Measurements from ENCODE around the gene GUCA2A. TPM values are rescaled to one million over a fixed set of nuclear protein-coding genes. Genes with fewer than 3 reads are reported as not detected.

The GUCA2A gene
- total and polyA plus RNA-seq, 2 of the 8 experiments (the other 6 are each of a cell fraction or from before 2014, with no cell fraction given) = not detected

- no peak for TF ChIP-seq ATF3 (IDR thresholded peaks at IDR 0.05; ENCODE audit: insufficient read depth, low read depth, low read length)
- no peak for TF ChIP-seq KDM1A (IDR thresholded peaks at IDR 0.05; ENCODE audit: borderline replicate concordance, low read length)
- no peak for TF ChIP-seq SP1 (IDR thresholded peaks at IDR 0.05; ENCODE audit: low read depth, low read length)
- Histone ChIP-seq H3K27ac (ENCODE audit: low read depth, low read length) (no peak overlapping the region), H4K5ac (ENCODE audit: insufficient read length, low read depth, low read length) (no peak overlapping the region), H4K91ac (replicated peaks; ENCODE audit: insufficient read length, low read length) (no peak overlapping the region), H4K20me1 (replicated peaks in 1 of 2; ENCODE audit: control insufficient read depth in 1 of 2, insufficient read depth in 2 of 2, low read length in 2 of 2) (no peaks in the 10 kb centered on the region), H3K23ac (ENCODE audit: insufficient read length) (no peak overlapping the region), H3K56ac (replicated peaks; ENCODE audit: insufficient read length, low read depth, low read length) (no peak overlapping the region), H2BK15ac (ENCODE audit: low read length) (no peak overlapping the region), H2AK5ac (ENCODE audit: low read depth, low read length) (no peak overlapping the region), H2BK120ac (replicated peaks; ENCODE audit: low read depth, low read length) (no peak overlapping the region), H3K4me1 (replicated peaks in 1 of 4; ENCODE audit: control insufficient read depth in 3 of 4, insufficient read depth in 4 of 4, low read length in 3 of 4) (peaks cover 0 to 2% (median 0%) of the 10 kb centered on the region in 4 experiments; a peak in 1 of 7 replicates), H3K9ac (replicated peaks in 1 of 4; ENCODE audit: extremely low read depth in 1 of 4, low read depth in 3 of 4, low read length in 3 of 4) (no peak overlapping the region), H3K9me3 (ENCODE audit: insufficient read depth in 2 of 2, low read depth in 1 of 2, low read length in 1 of 2) (no peaks in the 10 kb centered on the region), H3K14ac (ENCODE audit: insufficient read length) (no peak overlapping the region), H3K27me3 (replicated peaks in 1 of 4; ENCODE audit: control insufficient read depth in 3 of 4, extremely low read depth in 1 of 4, insufficient read depth in 3 of 4, low read length in 3 of 4) (no peaks in the 10 kb centered on the region), H2BK12ac (ENCODE audit: low read depth, low read length) (no peak overlapping the region), H2BK20ac (ENCODE audit: low read length) (no peak overlapping the region), H4K8ac (ENCODE audit: extremely low read depth, insufficient read depth, low read length) (no peak overlapping the region), H3K18ac (ENCODE audit: extremely low read depth, low read length) (no peak overlapping the region), H2BK5ac (ENCODE audit: low read depth, low read length) (no peak overlapping the region), H3K4ac (replicated peaks; ENCODE audit: insufficient read length, low read depth, low read length) (no peak overlapping the region), H2AFZ (ENCODE audit: low read length) (no peak overlapping the region), H3K79me1 (ENCODE audit: low read depth, low read length) (no peaks in the 10 kb centered on the region), H3K4me2 (ENCODE audit: insufficient read depth in 1 of 2, low read depth in 2 of 2, low read length in 2 of 2) (no peak overlapping the region), H3K23me2 (ENCODE audit: low read depth, low read length) (peaks cover 3% of the 10 kb centered on the region; the same call in 1 of the 2 replicates), H3K36me3 (ENCODE audit: control insufficient read depth in 2 of 4, insufficient read depth in 4 of 4, low read length in 3 of 4) (no peaks in the 10 kb centered on the region), H3K4me3 (ENCODE audit: extremely low read depth in 1 of 4, insufficient read depth in 2 of 4, low read depth in 3 of 4, low read length in 4 of 4) (no peak overlapping the region), H3K79me2 (ENCODE audit: control insufficient read depth in 1 of 2, insufficient read depth in 2 of 2, low read length in 2 of 2) (no peaks in the 10 kb centered on the region)
- 98% methylated on average over 15 of the region's 16 CpGs; no CpG with 5 or more reads in 1 of the 2 experiments for WGBS, 2 experiments (ENCODE audit: extremely low coverage in 1 of 2, insufficient coverage in 1 of 2, insufficient read length in 1 of 2, insufficient replicate concordance in 2 of 2, low coverage in 1 of 2, low lambda C conversion rate in 2 of 2, missing lambda C conversion rate in 1 of 2)
- DNase-seq (ENCODE audit: low read depth in 1 of 2, low spot score in 2 of 2) (no peak), FAIRE-seq (no peak)
- POLR2A ChIA-PET (ENCODE audit: partially characterized antibody) = no interaction called here
- CTCF ChIA-PET (ENCODE audit: partially characterized antibody) = interaction anchor here (1.2 to 3.7 kb wide), 2 partner anchors 10 to 590 kb away, joined by 4 to 40 read pairs; no protein-coding TSS in a partner anchor
Observed at GRCh38 chr1:42163536-42164503, 725 bp downstream of the GUCA2A start.

Data from H1 (cell line).